Chondrocyte (in vitro differentiated cells): ENCODE results near the gene ZNF614. TPM values are rescaled to one million over a fixed set of nuclear protein-coding genes. Genes with fewer than 3 reads are reported as not detected.
A peak's percentile ranks its signal among the peaks of the same experiment; 100 is the strongest.

ENCODE experiments used
- DNase-seq: peaks from one replicate; pipeline ENCODE4 v3.0.0; 2021; ENCODE audit warnings: mixed read lengths, low spot score
- H3K27ac Mint-ChIP-seq: one replicate; pipeline ENCODE4 v1.8.0; 2021; ENCODE audit warnings: mild to moderate bottlenecking, moderate library complexity, mixed read lengths; ENCODE audit not compliant: unreplicated experiment
- H3K27me3 Mint-ChIP-seq: 2 replicates; pipeline ENCODE4 v1.8.0; 2021; ENCODE audit warnings: low read depth, mixed read lengths
- H3K36me3 Mint-ChIP-seq: 2 replicates; pipeline ENCODE4 v1.8.0; 2021; ENCODE audit warnings: low read depth, mixed read lengths
- H3K4me1 Mint-ChIP-seq: 2 replicates; pipeline ENCODE4 v1.8.0; 2021; ENCODE audit warnings: low read depth, mild to moderate bottlenecking, mixed read lengths
- H3K4me3 Mint-ChIP-seq: one replicate; pipeline ENCODE4 v1.8.0; 2021; ENCODE audit warnings: mild to moderate bottlenecking, moderate library complexity, mixed read lengths; ENCODE audit not compliant: unreplicated experiment
- H3K9me3 Mint-ChIP-seq: 2 replicates; pipeline ENCODE4 v1.8.0; 2021; ENCODE audit warnings: low read depth, mixed read lengths
- total RNA-seq: library from RNA; stranded (reverse); gene quantifications from 3 replicates; pipeline ENCODE4 v1.2.1, GENCODE V29; 2021
- TF ChIP-seq, protein P1 (sequence below): fragments of 200-600 bp; sonication (generic); IDR thresholded peaks from 2 replicates; pipeline ENCODE4 v1.5.0; 2021; ENCODE audit warnings: antibody characterized with exemption, mild to moderate bottlenecking, moderate library complexity

ZNF614 gene
- total RNA-seq, 1 donor from 2014 or later, result 7.4 TPM

DNA sequence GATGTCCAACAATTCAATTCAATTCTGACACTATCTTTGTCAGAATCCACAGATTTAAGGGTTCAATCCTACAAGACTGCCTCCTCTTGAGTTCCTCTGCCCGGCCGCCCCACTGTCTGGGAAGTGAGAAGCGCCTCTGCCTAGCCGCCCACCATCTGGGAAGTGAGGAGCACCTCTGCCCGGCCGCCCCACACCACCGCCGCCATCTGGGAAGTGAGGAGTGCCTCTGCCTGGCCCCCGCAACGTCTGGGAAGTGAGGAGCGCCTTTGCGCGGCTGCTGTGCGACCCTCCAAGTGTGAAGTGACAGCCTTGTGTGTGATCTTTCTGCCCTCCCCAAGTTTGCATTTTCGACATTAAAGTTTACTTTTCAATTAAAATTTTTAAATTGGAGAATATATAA, 6.0 kb downstream of the ZNF614 start:
- Mint-ChIP-seq H3K36me3 (peaks cover 72% of the 10 kb centered on the region), H3K4me3 (no peak overlapping the region), H3K4me1 (peaks cover 9% of the 10 kb centered on the region), H3K27me3 (no peaks in the 10 kb centered on the region), H3K9me3 (peaks cover 51% of the 10 kb centered on the region), H3K27ac (no peak overlapping the region)
- no peak for DNase-seq
- TF ChIP-seq, protein P1, sequence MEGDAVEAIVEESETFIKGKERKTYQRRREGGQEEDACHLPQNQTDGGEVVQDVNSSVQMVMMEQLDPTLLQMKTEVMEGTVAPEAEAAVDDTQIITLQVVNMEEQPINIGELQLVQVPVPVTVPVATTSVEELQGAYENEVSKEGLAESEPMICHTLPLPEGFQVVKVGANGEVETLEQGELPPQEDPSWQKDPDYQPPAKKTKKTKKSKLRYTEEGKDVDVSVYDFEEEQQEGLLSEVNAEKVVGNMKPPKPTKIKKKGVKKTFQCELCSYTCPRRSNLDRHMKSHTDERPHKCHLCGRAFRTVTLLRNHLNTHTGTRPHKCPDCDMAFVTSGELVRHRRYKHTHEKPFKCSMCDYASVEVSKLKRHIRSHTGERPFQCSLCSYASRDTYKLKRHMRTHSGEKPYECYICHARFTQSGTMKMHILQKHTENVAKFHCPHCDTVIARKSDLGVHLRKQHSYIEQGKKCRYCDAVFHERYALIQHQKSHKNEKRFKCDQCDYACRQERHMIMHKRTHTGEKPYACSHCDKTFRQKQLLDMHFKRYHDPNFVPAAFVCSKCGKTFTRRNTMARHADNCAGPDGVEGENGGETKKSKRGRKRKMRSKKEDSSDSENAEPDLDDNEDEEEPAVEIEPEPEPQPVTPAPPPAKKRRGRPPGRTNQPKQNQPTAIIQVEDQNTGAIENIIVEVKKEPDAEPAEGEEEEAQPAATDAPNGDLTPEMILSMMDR, result no peak

DNA sequence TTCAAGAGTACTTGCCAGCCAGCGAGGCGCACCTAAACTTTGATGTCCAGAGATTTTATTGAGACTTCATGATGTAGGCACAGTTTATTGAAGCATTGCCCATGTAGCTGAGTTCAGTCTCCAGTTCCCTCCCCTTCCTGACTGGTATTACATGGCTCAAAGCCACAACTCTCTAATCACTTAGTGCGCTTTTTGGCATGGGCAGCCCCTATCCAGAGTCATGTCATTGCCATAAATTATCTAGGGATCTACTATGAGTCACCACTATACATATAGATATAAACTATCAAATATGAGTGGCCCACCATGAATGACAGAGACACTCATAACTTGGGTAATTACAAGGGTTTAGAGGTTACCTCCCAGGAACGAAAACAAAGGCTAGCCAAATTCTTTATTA, 7.7 kb downstream of the ZNF614 start:
- H3K4me1 Mint-ChIP-seq, result no peaks in the 10 kb centered on the region
- H3K36me3 Mint-ChIP-seq, result peaks cover 83% of the 10 kb centered on the region
- TF ChIP-seq, protein P1, result no peak
- no peaks in the 10 kb centered on the region for H3K27me3 Mint-ChIP-seq
- no peak overlapping the region for H3K4me3 Mint-ChIP-seq
- no peak for DNase-seq
- H3K9me3 Mint-ChIP-seq, result peaks cover 59% of the 10 kb centered on the region
- H3K27ac Mint-ChIP-seq, result no peak overlapping the region

DNA sequence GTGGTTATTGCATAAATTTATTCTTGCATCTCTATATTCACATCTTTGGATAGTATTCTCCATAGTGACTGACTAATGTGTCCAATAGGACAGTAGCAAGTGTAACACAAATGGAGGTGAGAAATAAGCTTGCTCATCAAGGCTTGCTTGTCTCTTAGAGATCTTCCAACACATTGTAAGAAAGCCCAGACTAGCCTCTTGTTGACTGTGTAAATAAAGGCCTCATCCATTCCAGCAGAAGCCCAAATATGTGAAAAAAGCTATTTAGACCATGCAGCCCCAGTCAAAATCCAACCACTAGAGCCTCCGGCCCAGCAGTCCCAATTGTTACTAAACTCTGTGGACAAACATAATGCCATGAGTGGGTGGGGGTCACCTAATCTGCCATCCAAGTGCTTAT, 17.5 kb downstream of the ZNF614 start:
- no peaks in the 10 kb centered on the region for H3K27me3 Mint-ChIP-seq

DNA sequence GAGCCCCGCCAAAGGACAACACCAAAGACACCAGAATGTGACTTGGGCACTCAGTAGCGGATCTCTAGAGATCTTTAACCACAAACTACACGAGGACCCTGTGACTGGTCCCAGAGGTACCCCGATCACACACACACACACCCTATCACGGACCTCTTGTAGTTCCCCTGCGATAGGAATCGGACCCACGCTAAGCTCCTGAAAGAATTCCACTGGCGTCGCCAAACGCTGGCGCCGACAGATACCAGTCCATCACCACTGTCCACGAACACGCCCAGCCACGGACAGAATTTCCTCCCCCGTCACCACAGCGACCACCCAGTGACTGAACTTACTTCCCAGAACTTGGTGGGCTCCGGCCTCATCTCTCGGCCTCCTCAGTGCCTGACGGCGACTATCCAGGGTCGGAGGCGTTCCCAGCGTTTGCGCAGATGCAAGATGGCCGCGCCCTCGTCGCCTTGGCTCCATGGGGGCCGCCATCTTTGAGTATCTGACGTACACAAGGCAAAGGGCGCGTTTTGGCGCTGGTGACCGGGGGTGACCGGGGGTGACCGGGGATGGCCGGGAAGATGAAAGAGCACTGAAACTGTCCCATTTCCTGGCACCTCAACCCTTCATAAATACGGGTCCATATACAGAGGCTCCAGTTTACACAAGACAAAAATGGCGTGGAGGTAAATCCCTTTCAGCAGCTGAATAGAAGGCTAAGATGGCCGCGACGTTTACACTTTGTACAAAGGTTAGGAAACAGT, 20.2 kb downstream of the ZNF614 start, which contains the start of gene ZNF615:
TSS of gene ZNF615 (minus strand) at position 406 of the 752 bp plus-strand sequence. CDS start 4,500 bp downstream, outside the sequence.
- peaks cover 14% of the 10 kb centered on the region for H3K4me1 Mint-ChIP-seq
- H3K4me3 Mint-ChIP-seq, result peak within 1 kb of the TSS; percentile 96
- H3K27me3 Mint-ChIP-seq, result no peaks in the 10 kb centered on the region
- H3K27ac Mint-ChIP-seq, result peak within 1 kb of the TSS; percentile 96
- peak; percentile 94 for DNase-seq
- peaks cover 21% of the 10 kb centered on the region for H3K36me3 Mint-ChIP-seq
- peaks cover 23% of the 10 kb centered on the region for H3K9me3 Mint-ChIP-seq
- TF ChIP-seq, protein P1, result no peak

More for the DNA sequence above, 17.5 kb downstream of the ZNF614 start:
- Mint-ChIP-seq H3K4me3 (no peak overlapping the region), H3K4me1 (peaks cover 14% of the 10 kb centered on the region), H3K36me3 (peaks cover 22% of the 10 kb centered on the region), H3K9me3 (peaks cover 22% of the 10 kb centered on the region), H3K27ac (no peak overlapping the region)
- TF ChIP-seq, protein P1, result no peak
- peak; percentile 24 for DNase-seq

DNA sequence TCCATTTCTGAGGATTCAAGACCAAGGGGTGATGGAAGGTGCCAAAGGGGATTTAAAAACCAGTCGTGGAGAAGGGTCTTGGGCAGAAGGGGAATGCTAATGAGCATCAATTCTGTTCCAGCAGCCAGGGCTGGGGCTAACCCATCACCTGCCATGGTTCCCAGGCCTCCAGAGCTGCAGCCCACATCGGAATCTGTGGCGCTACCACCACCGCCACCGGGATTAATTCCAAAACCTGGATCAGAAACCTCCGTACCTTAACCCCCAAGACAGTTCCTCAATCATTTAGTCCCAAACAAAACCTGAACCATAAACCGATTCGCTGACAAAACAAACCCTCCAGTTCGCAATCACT, 20.8 kb downstream of the ZNF614 start:
- H3K4me3 Mint-ChIP-seq, result peak overlapping the region; percentile 96

More for the DNA sequence above, 20.8 kb downstream of the ZNF614 start:
- Mint-ChIP-seq H3K36me3 (peaks cover 16% of the 10 kb centered on the region), H3K4me1 (peaks cover 14% of the 10 kb centered on the region), H3K27ac (peak overlapping the region; percentile 96), H3K9me3 (peaks cover 21% of the 10 kb centered on the region), H3K27me3 (no peaks in the 10 kb centered on the region)
- DNase-seq, result peak; percentile 34
- TF ChIP-seq, protein P1, result no peak
